GM12878 (cell line): ENCODE measurements around the gene GPR171. TPM values are rescaled to one million over a fixed set of nuclear protein-coding genes. Genes with fewer than 3 reads are reported as not detected.

Experiments
- ATAC-seq: fragments of 200-7000 bp; cut with Tn5 transposase; 3 replicates; pipeline ENCODE4 v1.9.1; 2020; ENCODE audit warnings: mild to moderate bottlenecking, moderate library complexity
- BruUV-seq: library from RNA; stranded (reverse); fragments of 400-500 nt; replicated peaks from 2 replicates; lab custom pipeline; 2021; lab: Mats Ljungman, UMichigan
- CTCF ChIA-PET: fragments of 300-600 bp; sonication (Branson Sonifier 250); formaldehyde crosslinking; extraction: SDS; loops from one replicate; lab custom pipeline; 2021; ENCODE audit warnings: inconsistent platforms; lab: Yijun Ruan, JAX
- POLR2A ChIA-PET: fragments of 350-600 bp; formaldehyde crosslinking; extraction: SDS; loops from one replicate; lab custom pipeline; 2021; ENCODE audit warnings: inconsistent platforms; lab: Charles Lee
- RAD21 ChIA-PET: fragments of 300-600 bp; sonication (Branson Sonifier 250); formaldehyde crosslinking; loops from one replicate; lab custom pipeline; 2023; ENCODE audit warnings: antibody characterized with exemption; ENCODE audit not compliant: unreplicated experiment; lab: Charles Lee
- SMC1A ChIA-PET: fragments of 300-600 bp; sonication (Branson Sonifier 250); formaldehyde crosslinking; loops from one replicate; lab custom pipeline; 2023; ENCODE audit not compliant: unreplicated experiment, uncharacterized antibody; lab: Charles Lee
- DNase-seq: peaks from one replicate; pipeline ENCODE4 v3.0.0-alpha.2; 2011; ENCODE audit warnings: low read depth, low spot score
- FAIRE-seq: peaks from 3 replicates; lab custom pipeline; 2011; peaks lifted over from hg19 to GRCh38; lab: Jason Lieb, UNC
- H2AFZ ChIP-seq: 2 replicates; pipeline ENCODE4 v1.6.0; 2011; ENCODE audit warnings: low read depth, low read length, control low read depth; ENCODE audit not compliant: control insufficient read depth
- H3K27ac ChIP-seq: 2 replicates; pipeline ENCODE4 v1.5.1; 2011; ENCODE audit warnings: control low read depth; ENCODE audit not compliant: control insufficient read depth, insufficient read depth
- H3K27me3 ChIP-seq, 2 experiments: replicated peaks in 1 of 2; 2 replicates each; pipeline versions ENCODE4 v1.6.0 to v1.6.1; 2011; ENCODE audit warnings: low read length in 1 of 2; ENCODE audit not compliant: control insufficient read depth in 2 of 2, insufficient read depth in 2 of 2
- H3K36me3 ChIP-seq, 2 experiments: 2 replicates each; pipeline ENCODE4 v1.5.1; 2011; ENCODE audit warnings: low read length in 1 of 2; ENCODE audit not compliant: control insufficient read depth in 2 of 2, insufficient read depth in 2 of 2
- H3K4me1 ChIP-seq: 2 replicates; pipeline ENCODE4 v1.6.1; 2011; ENCODE audit warnings: mild to moderate bottlenecking, low read length, moderate library complexity, mixed read lengths; ENCODE audit not compliant: control insufficient read depth, insufficient read depth
- H3K4me2 ChIP-seq: 2 replicates; pipeline ENCODE4 v1.6.0; 2011; ENCODE audit warnings: control low read depth; ENCODE audit not compliant: control insufficient read depth, insufficient read depth
- H3K4me3 ChIP-seq: fragments of 200-600 bp; sonication (generic); 2 replicates; pipeline ENCODE4 v1.5.1; 2016
- H3K79me2 ChIP-seq: 2 replicates; pipeline ENCODE4 v1.6.0; 2011; ENCODE audit warnings: low read length; ENCODE audit not compliant: control insufficient read depth, insufficient read depth
- H3K9ac ChIP-seq: 2 replicates; pipeline ENCODE4 v1.8.0; 2011; ENCODE audit warnings: low read length, control low read depth, mixed read lengths; ENCODE audit not compliant: control insufficient read depth, insufficient read depth
- H3K9me3 ChIP-seq: replicated peaks from 3 replicates; pipeline ENCODE4 v1.5.1; 2011; ENCODE audit warnings: mild to moderate bottlenecking, low read length; ENCODE audit not compliant: control insufficient read depth, insufficient read depth
- H4K20me1 ChIP-seq: 2 replicates; pipeline ENCODE4 v1.6.0; 2011; ENCODE audit not compliant: control insufficient read depth, insufficient read depth
- ASH2L ChIP-seq: fragments of 300-600, 200-600 bp; sonication (generic); IDR thresholded peaks from 2 replicates; pipeline ENCODE4 v1.6.1; 2017; ENCODE audit warnings: low read depth, mild to moderate bottlenecking, borderline replicate concordance
- MYC ChIP-seq: IDR thresholded peaks from 2 replicates; pipeline ENCODE4 v1.6.1; 2011; ENCODE audit warnings: mild to moderate bottlenecking, low read length, moderate library complexity, inconsistent platforms; ENCODE audit not compliant: insufficient read depth, insufficient replicate concordance, insufficient read length, severe bottlenecking
- NFYB ChIP-seq: IDR thresholded peaks from 2 replicates; pipeline ENCODE4 v1.6.1; 2011; ENCODE audit warnings: low read depth, mild to moderate bottlenecking, low read length, improper control_type of control experiment, moderate library complexity; ENCODE audit not compliant: insufficient read depth
- POLR2AphosphoS5 ChIP-seq: IDR thresholded peaks from 2 replicates; pipeline ENCODE4 v1.6.1; 2011; ENCODE audit warnings: mild to moderate bottlenecking, low read length, inconsistent platforms
- TCF7 ChIP-seq: IDR thresholded peaks from 2 replicates; pipeline ENCODE4 v1.6.1; 2014; ENCODE audit warnings: antibody characterized with exemption, borderline replicate concordance
- WGBS: methylation state at CpG from one replicate; pipeline ENCODE4 v1.1.6; 2016; ENCODE audit warnings: low lambda C conversion rate; ENCODE audit not compliant: insufficient replicate concordance, insufficient coverage; ENCODE audit errors: missing lambda C conversion rate; 5-methylcytosine and 5-hydroxymethylcytosine counted together
- in situ Hi-C: fragments of 300-500 bp; cut with MboI; formaldehyde crosslinking; loops from 9 replicates; pipeline ENCODE4 v1.14.3; 2018; ENCODE audit warnings: mixed read lengths
- intact Hi-C: fragments of 100-400 bp; cut with micrococcal nuclease; formaldehyde crosslinking; loops from one replicate; pipeline ENCODE4 v1.14.2; 2022; ENCODE audit not compliant: unreplicated experiment
- polyA plus RNA-seq, 11 experiments: library from polyadenylated mRNA; depleted of rRNA in 4 of 11; unstranded in 6 of 11; stranded (reverse) in 5 of 11; fragments of >200 nt; fragmentation: Nextera tagmentation in 4 of 11; fragmentation: Illumina TruSeq in 1 of 11; extraction: Ambion mirVana in 4 of 11; extraction: Trizol in 1 of 11; gene quantifications; 1 replicate in 1 of 11; 2 replicates in 10 of 11; pipeline versions ENCODE4 v1.2.1 to v1.2.3, GENCODE V29; 2011 to 2016; ENCODE audit warnings: inconsistent platforms in 2 of 11, missing spikeins in 2 of 11, low read depth in 1 of 11
- total RNA-seq, 4 experiments: library from RNA; depleted of rRNA in 3 of 4; stranded (reverse); fragments of >200 nt in 3 of 4; fragmentation: Illumina TruSeq in 1 of 4; extraction: Trizol in 1 of 4; gene quantifications; 2 replicates each; pipeline versions ENCODE4 v1.2.1 to v1.2.3, GENCODE V29; 2013 to 2021
- TF ChIP-seq, protein P1 (sequence below): fragments of 450-650 bp; IDR thresholded peaks from 2 replicates; pipeline ENCODE4 v1.6.1; 2014; ENCODE audit warnings: mild to moderate bottlenecking

Gene GPR171
- total and polyA plus RNA-seq, 10 of the 15 experiments (the other 5 are each of a cell fraction or from before 2014, with no cell fraction given), result 0.05 to 0.07 TPM; not detected in 8

DNA sequence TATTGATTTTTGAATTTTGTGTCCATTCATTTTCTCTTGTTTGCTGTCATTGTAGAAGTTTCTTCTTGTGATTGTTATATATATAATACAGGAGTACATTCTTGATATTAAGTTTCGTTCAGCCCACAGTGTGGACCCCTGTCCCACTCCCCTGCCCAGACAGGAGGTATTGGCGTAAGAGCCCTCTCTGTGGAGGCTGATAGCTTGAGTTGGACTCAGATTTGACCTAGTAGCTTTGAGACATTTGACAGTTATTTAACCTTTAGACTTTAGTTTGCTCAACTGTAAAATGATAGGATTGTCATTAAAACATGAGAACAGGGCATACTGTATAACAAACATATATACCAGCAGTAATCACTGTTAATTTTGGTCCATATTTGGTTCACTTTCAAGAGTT lies 27.1 kb downstream of the GPR171 start (continued):
- TF ChIP-seq POLR2AphosphoS5, result no peak

DNA sequence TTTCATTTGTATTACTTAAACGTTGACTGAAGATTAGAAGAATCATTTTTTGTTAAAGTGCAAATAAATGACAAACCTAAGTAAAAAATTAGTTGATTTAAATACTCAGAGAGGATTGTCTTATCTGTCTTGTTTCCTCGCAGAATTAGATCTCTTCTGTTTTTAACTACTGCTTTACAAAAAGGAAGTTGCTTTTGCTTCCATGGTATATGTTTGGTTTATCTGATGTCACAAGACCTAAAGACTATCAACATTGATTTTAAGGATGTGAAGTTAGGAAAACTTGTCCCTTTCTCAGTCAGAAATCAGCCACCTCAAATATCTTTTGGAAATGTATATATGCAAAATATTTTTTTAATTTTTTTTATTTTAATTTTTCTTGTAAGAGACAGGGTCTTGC lies 28.7 kb downstream of the GPR171 start:
- SMC1A ChIA-PET, result no interaction called here
- Histone ChIP-seq H4K20me1 (no peaks in the 10 kb centered on the region), H3K36me3 (no peaks in the 10 kb centered on the region), H3K79me2 (no peaks in the 10 kb centered on the region), H3K4me1 (peaks cover 19% of the 10 kb centered on the region), H3K4me2 (no peak overlapping the region), H3K9me3 (no peaks in the 10 kb centered on the region), H3K27me3 (no peaks in the 10 kb centered on the region), H2AFZ (no peak overlapping the region), H3K4me3 (no peak overlapping the region), H3K9ac (no peak overlapping the region), H3K27ac (no peak overlapping the region)
- TF ChIP-seq, protein P1, sequence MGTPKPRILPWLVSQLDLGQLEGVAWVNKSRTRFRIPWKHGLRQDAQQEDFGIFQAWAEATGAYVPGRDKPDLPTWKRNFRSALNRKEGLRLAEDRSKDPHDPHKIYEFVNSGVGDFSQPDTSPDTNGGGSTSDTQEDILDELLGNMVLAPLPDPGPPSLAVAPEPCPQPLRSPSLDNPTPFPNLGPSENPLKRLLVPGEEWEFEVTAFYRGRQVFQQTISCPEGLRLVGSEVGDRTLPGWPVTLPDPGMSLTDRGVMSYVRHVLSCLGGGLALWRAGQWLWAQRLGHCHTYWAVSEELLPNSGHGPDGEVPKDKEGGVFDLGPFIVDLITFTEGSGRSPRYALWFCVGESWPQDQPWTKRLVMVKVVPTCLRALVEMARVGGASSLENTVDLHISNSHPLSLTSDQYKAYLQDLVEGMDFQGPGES, result no peak
- TF ChIP-seq MYC (no peak), ASH2L (no peak), TCF7 (no peak), NFYB (no peak)
- no peak for ATAC-seq
- WGBS, result 60% methylated on average over 2 of the region's 2 CpGs
- BruUV-seq, result no TSS peak
- no peak for FAIRE-seq
- in situ Hi-C loops (loop anchor here (5.0 kb wide), 1 partner anchor 103 kb away; the partner anchor contains the start of gene P2RY14), intact Hi-C loops (no loop called here)
- RAD21 ChIA-PET, result no interaction called here
- POLR2A ChIA-PET, result no interaction called here
- DNase-seq, result no peak
- CTCF ChIA-PET, result interaction anchor here (1.6 kb wide), 1 partner anchor 53 kb away, joined by 7 read pairs; no protein-coding TSS in a partner anchor
